NK-92 (cell line): Measurements from ENCODE around the gene NUDT22.

ENCODE experiments used
- DNase-seq: peaks from one replicate; lab custom pipeline; 2025; ENCODE audit not compliant: unreplicated experiment; lab: John Stamatoyannopoulos, UW

The NUDT22 gene

DNA sequence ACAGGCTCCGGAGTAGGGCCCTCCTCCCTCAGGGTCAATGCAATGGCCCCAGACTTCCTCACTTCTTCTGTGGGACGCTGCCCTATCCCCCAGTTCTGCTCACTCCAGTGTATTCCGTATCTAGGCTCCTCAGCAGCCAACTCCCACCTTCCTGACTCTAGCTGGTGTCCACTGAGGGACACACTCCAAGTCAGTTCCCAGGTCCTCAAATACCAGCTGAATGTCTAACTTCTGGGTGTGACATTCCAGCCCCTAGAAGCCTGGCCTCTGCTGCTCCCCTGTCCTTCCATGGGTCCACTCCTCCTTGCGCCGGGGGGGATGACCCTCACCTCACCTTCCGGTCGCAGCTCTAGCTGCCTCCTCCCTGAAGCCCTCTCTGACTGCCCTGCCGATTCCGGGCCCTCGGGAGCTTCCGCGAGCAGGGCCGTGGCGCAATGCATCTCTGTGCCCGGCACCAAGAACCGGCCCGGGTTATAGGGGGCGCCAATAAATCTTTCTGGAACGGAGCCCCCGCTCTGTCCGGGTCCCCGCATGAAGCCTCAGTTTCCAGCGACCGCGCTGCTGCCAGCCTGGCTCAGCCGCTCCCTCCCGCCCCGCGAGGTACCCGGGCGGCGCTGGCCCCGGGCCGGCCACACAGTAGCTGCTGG, 42.9 kb downstream of the NUDT22 start:
- no peak for DNase-seq

GRCh38 chr11:64269540-64270220, 43.6 kb downstream of the NUDT22 start:
- peak; percentile 81 for DNase-seq

DNA sequence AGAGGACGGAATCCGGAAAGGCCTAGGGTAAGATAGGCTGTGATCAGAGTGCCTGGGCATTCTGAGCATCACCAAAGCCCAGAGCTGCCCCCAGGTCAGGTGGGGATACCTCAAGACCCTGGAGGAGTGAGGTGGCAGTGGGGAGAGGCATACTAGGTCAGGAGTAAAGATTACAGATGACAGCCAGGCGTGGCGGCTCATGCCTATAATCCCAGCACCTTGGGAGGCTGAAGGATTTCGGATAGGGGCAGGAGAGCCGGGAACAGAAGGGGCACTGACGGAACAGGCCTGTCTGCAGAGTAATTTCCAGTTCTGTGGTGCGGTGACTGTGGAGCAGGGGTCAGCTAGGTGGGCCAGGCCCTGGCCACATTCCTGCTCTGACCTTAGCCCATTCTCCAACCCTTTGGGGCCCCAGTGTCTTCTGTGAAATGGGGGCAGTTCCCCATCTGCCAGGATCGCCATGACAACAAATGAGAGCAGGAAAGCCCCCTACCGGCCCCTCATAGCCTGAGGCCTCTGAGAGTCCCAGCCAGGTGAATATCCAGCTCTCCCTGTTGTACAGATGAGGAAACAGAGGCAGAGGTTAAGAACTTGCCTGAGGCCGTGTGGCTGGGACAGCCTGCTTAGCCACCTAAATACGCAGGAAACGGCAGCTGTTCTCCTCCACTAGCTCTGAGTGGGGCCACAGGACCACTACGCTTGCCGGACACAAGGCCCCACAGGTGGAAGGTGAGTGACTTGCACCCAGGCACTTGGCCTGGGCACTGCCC, 49.1 kb downstream of the NUDT22 start:
- DNase-seq: no peak

DNA sequence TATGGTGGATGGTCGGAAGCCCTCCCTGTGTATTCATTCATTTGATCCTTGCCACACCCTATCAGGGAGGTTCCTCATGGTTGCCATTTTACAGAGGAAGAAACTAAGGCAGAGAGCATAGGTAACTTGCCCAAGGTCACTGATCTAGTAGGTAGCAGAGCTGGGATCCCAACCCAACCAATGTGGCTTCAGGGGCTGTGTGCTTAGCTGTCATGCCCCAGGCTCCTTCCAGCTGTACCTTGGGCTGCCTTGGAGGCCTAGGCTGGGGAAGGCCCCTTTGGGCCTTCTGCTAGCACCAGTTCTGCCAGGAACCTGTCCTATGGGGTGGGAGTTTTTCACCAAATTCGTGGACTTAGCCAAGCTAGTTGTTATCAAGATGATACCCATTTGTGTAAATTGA, 49.8 kb downstream of the NUDT22 start:
- no peak for DNase-seq

- DNase-seq: no peak
These were observed 50.8 kb downstream of the NUDT22 start for GRCh38 chr11:64276653-64277431.

GRCh38 chr11:64278576-64279190, 52.6 kb downstream of the NUDT22 start:
- DNase-seq: no peak
